HG03565 (cell line): ENCODE measurements around the gene AMIGO2.

Source experiments
- ATAC-seq: cut with Tn5 transposase; IDR thresholded peaks from one replicate; pipeline ENCODE4 v1.9.1; 2021; ENCODE audit warnings: mild to moderate bottlenecking, moderate library complexity; ENCODE audit not compliant: unreplicated experiment

The AMIGO2 gene

GRCh38 chr12:47099610-47100009, 19.9 kb upstream of the AMIGO2 start:
- ATAC-seq = no peak

- ATAC-seq = no peak
Observed at GRCh38 chr12:47098099-47098498, 18.3 kb upstream of the AMIGO2 start.

- ATAC-seq = no peak
Observed at GRCh38 chr12:47097276-47097896, 17.6 kb upstream of the AMIGO2 start.

- no peak for ATAC-seq
Observed at GRCh38 chr12:47095446-47096236, 15.9 kb upstream of the AMIGO2 start.

GRCh38 chr12:47094804-47095203, 15.0 kb upstream of the AMIGO2 start:
- ATAC-seq = no peak

- ATAC-seq = no peak
Observed at GRCh38 chr12:47091009-47091408, 11.2 kb upstream of the AMIGO2 start.

GRCh38 chr12:47088021-47088944, 8.5 kb upstream of the AMIGO2 start:
- no peak for ATAC-seq

GRCh38 chr12:47087088-47087688, 7.4 kb upstream of the AMIGO2 start:
- ATAC-seq = no peak

GRCh38 chr12:47085815-47086252, 6.1 kb upstream of the AMIGO2 start:
- peak; percentile 61 for ATAC-seq

GRCh38 chr12:47084172-47084571, 4.4 kb upstream of the AMIGO2 start:
- ATAC-seq = no peak

GRCh38 chr12:47082796-47083621, 3.2 kb upstream of the AMIGO2 start:
- ATAC-seq = no peak

GRCh38 chr12:47082283-47082682, 2.5 kb upstream of the AMIGO2 start:
- no peak for ATAC-seq

GRCh38 chr12:47080725-47081502, 1.2 kb upstream of the AMIGO2 start:
- no peak for ATAC-seq

GRCh38 chr12:47079981-47080724, 394 bp upstream of the AMIGO2 start:
- ATAC-seq = peak; percentile 9

- no peak for ATAC-seq
Observed at GRCh38 chr12:47078733-47079467, 859 bp downstream of the AMIGO2 start.

GRCh38 chr12:47078086-47078395, 1.7 kb downstream of the AMIGO2 start:
- ATAC-seq = no peak

- no peak for ATAC-seq
Observed at GRCh38 chr12:47077206-47078085, 2.3 kb downstream of the AMIGO2 start.
